ENCODE data around the gene SERPINA1. TPM values are rescaled to one million over a fixed set of nuclear protein-coding genes. Genes with fewer than 3 reads are reported as not detected.
"Not testable (repeated sequence)": the region's sequence is repeated elsewhere in the genome, so short reads cannot be mapped to it uniquely, and the experiment has no call there.

The SERPINA1 gene
- total RNA-seq, 1 donor from 2014 or later = 1.4 TPM

GRCh38 chr14:94369766-94370523, 18.5 kb downstream of the SERPINA1 start:
- not testable (repeated sequence) for DNase-seq

DNA sequence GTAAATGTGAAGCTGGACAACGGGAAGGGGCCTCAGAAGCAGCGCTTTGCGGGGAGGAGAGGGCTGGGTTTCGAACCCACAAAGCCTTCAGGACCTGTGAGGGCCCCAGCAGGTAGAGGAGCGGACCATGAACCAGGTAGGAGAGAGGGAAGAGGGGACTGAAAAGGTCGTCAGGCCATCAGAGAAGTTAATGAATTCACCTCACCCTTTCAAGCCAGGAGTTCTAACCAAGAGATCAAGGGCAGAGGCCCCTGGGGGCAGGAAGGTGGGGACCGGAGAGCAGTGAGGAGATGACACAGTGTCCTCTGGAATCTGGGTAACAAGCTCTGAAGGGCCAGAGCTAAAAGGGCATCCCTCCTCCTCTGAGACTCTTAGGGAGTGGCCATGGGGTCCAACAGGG, 19.4 kb downstream of the SERPINA1 start:
- no peak for DNase-seq

GRCh38 chr14:94368243-94368590, 20.2 kb downstream of the SERPINA1 start:
- DNase-seq = no peak

- DNase-seq = no peak
Observed at GRCh38 chr14:94367347-94368242, 20.8 kb downstream of the SERPINA1 start.

DNA sequence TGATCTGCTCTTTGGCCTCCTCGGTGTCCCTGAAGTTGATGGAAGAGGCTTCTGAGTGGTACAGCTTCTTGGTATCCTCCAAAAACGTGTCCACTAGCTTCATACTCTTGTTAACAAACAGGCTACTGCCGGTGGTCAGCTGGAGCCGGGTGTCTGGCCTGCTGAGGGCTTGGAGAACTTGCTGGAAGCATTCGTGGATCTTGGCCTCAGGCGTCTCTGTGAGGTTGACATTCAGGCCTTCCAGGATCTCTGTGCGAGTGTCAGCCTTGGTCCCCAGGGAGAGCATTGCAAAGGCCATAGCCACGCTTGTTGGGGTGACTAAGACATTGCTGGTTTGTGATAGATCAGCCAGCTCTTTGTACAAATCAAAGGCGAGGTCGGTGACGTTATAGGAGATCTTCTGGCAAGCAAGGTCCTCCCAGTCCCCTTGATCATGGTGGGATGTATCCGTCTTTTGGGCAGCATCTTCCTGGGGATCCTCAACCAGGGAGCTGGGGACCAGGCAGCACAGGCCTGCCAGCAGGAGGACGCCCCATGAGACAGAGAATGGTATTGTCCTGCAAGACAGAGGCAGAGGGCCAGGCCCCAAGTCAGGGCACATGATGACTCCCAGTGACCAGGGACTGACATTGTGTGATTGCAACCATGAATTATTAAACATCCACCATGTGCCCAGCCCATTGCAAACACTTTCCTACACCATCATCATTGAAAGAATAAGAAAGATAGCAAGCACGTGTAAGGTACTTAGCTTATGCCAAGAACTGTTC, 22.1 kb downstream of the SERPINA1 start, which contains the start of gene SERPINA2:
TSS of gene SERPINA2 (minus strand) at position 553 of the 770 bp plus-strand sequence.
- DNase-seq = no peak

GRCh38 chr14:94365624-94366023, 22.8 kb downstream of the SERPINA1 start:
- no peak for DNase-seq

- DNase-seq = no peak
Observed at GRCh38 chr14:94364964-94365363, 23.4 kb downstream of the SERPINA1 start.

GRCh38 chr14:94364037-94364436, 24.4 kb downstream of the SERPINA1 start:
- DNase-seq = no peak

DNA sequence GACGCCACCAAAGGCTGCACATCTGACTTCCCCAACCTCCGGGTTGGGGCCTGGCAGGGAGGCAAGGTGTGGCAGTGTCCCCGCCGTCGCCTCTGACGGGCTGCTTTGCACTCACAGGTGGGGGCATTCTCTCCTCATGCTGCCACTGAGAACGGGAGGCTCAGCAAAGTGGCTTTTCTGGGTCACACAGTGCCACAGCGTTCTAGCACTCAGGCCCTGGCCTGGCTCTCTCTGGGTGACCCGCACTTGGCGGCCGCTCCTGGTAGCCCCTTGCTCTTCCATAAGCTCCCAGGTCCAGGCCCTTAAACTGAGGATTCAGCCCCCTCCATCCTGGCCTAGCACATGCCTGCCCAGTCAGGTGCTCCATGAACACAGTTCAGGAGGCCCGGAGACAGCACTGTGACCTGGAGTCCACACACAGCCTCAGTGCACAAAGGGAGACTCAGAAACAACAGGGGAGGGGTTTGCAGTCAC, 25.2 kb downstream of the SERPINA1 start:
- no peak for DNase-seq

GRCh38 chr14:94362614-94363133, 25.7 kb downstream of the SERPINA1 start:
- no peak for DNase-seq

DNA sequence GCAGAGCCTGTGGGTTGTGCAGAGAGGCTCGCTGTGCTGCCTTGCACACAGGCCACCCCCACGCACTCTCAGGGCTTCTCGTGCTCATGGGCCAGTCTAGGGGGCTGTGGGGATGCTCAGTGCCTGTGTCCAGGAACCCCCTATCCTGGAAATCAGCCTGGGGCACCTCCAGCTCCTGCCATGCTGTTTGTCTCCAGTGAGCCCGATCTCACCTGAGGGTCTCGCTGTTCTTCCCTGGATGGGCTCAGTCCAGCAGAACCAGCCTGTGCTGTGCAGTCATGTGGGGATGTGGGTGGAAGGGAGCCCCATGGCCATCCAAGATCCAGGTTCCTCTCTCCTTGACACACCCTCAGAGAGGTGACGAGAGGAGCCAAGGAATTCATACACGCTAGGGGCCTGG, 26.7 kb downstream of the SERPINA1 start:
- DNase-seq = no peak

DNA sequence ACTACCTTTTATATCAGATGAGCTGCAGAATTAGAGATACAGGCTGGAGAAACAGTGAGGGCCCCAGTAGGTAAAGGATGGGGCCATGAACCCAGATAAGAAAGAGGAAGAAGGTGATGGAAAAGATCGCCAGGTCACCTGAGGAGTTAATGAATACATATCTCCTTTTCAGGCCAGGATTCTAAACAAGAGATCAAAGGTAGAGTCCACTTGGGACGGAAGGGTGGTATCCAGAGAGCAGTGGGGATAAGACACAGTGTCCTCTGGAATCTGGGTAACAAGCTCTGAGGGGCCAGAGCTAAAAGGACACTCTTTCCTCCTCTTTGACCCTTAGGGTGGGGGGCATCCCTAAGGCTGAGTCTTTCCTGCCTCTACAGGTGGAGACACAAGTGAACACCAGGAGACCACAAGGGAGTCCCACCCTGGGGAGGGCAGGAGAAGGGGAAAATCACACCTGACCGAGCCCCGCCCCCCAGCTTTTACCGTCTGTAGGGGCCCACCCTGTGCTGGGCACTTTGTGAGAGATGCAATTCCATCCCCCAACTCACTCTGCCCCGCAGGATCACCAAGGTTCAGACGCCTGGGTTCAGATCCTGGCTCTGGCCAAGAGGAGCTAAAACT, 27.3 kb downstream of the SERPINA1 start:
- no peak for DNase-seq

- DNase-seq = no peak
Observed at GRCh38 chr14:94357166-94357565, 31.2 kb downstream of the SERPINA1 start.

DNA sequence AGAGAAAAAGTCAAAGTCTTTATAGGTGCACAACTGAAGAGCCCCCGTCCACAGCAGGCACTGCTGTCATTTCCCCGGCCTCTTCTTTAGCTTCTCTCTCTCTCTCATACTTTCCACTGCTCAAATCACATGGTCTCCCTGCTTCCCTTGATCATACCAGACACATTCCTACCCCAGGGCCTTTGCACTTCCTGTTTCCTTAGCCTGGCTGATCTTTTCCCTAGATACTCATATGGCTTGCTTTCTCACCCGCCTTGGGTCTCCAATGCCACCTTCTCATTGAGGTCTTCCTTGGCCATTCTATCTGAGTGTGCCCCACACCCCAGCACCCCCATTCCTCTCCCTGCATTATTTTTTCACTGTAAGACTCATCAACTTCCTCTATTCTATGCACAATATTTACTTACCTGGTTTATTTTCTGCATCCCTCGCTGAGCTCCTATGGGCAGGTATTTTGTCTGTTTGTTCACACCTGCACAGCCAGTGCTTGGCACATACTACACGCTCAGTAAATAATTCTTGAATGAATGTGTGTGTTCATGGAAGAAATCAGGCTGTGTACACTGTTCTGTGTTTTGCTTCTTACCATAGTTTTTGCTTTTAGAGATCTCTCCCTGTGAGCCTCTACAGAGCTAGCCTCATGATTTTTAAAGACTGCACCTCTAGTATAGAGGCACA, 31.9 kb downstream of the SERPINA1 start:
- DNase-seq = no peak

DNA sequence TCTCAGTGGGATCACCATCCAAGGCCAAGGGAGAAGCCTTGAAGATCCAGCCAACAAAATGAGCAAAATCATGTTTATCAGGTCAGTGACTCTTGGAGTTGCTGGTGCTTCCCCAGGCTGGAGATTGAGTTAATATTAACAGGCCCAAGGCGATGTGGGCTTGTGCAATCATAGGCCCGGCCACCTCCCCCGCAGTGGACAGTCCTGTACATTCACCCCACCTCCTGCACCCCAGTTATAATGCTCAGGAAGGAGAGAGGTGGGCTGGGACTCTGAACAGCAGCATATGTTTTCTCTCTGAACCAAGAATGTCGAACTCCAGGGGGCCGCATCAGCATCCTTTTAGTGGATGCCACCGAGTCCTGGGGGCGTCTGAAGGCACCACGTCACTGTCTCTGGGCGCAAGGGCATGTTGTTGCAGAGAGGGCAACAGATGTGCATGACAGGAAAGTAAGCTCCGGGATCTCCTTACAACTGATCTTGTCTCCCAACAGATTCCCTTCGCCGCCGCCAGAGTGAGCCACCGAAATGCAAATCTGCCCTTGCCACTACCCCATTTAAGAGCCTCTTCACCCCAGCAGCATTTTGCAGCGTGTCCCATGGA, 33.1 kb downstream of the SERPINA1 start:
- DNase-seq = peak; percentile 9

DNA sequence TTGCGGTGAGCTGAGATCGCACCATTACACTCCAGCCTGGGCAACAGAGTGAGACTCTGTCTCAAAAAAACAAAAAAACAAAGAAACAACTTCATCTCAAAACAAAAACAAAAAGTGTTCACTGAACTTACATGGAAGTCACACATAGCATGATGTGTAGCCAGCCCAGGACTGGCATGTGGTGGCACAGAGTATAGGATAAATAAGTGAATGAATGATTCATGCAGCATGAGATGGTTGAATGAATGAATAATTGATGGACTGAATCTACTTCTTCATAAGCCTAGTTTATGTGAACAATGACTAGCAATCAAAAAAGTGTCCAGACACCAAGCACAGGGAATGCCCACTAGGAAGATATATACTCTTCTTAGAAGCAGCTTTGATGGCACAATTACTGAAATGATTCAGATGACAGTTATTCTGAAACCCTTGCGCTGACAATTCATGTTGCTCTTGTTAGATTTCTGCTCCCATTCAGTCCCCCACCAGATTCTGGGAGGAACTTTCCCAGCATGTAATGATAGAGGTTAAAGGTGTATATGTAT, 33.7 kb downstream of the SERPINA1 start:
- DNase-seq = no peak

GRCh38 chr14:94354190-94354589, 34.2 kb downstream of the SERPINA1 start:
- DNase-seq = not testable (repeated sequence)

DNA sequence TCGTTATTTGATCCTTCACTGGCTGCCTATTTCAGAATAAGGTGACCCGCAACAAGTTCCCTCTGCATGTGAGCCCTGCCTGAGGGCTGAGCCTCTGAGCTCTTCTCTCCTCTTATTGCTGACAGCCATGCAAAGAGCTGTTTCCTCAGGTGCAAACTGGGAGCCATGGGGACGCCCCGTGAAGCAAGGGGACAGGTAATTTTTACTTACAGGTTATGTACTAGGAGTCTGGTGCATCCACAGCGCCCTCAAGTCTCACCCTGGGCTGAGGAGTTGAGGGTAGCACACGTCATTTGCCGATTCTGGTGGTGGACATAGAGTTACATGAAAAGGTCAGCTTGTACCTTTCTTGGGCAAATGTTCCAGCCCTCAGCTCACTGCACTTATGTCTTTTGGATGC, 39.1 kb downstream of the SERPINA1 start:
- no peak for DNase-seq

GRCh38 chr14:94348836-94349235, 39.6 kb downstream of the SERPINA1 start:
- DNase-seq = no peak

DNA sequence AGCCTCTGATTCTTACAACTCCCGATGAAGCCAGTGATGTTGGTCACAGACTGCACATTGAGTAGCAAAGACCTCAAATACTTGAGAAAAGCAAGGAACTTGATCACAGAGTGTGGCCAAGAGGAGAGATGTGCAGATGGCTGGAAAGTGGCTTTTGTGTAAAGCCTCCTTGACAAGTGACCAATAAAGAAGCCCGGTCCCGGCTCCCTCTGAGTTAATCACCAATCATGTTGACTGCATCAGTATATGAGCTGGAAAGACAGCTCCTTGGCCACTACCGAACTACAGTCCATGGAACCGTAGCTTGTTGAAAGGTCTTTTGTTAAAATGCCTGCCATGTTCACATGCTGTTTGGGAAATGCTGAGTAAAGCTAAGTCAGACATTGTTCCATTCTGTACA, 41.6 kb downstream of the SERPINA1 start:
- DNase-seq = no peak
